NCI-H2171 treated with DMSO at 0.1 percent for 48 hours (cell line): ENCODE results near the gene GFPT2.

ENCODE experiments used
- DNase-seq: peaks from one replicate; lab custom pipeline; 2025; lab: John Stamatoyannopoulos, UW

The GFPT2 gene

DNA sequence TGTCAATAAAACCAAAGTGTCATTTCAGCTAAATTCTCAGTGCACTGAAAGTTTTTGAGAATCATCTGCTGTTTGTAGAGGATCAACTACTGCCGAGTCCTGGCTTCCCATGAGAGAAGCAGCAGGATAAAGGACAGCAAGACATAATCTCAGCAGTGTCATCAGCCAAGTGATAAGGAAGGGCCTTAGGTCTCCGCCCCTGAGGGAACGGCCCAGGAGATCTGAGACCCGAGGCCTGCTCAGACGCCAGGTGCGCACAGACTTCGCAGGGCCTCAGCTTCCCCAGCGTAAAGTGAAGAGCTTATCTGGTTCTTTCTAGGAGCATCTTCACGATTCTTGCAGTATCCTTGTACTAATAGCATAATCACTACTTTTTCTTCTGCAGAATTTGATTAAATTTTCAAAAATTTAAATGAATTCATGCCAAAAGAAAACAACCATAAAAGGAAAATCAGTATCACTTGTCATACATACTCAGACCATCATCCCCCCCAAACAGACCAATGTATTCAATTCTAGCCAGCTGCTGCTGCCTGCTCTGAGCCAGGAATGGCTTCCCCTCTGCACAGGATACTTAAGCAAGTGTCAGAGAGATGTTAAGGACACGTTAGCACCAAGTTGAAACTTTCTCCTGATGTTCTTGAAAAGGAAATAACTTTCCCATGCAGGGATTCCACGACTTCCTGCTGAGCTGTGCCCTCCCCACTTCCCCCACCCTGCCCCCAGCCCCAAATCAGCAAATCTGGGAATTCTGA lies 2.2 kb downstream of the GFPT2 start:
- no peak for DNase-seq

DNA sequence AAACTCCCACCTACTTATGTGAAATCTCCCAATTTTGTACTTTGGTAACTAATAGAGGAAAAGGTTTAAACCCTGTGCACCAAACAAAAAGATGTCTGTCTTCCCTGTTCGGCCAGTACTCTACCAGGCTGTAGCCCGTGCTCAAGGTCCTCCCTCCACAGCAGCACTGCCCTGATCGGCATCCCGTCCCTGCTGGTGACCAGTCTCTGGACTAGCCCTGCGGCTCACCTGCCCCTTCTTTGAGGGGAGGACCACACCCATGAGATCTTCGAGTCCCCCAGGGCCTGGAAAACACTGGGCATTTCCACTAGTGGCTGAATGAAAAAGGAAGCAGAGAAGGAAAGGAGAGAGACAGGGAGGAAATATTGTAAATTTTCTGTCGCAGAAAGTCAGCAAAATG lies 2.8 kb downstream of the GFPT2 start:
- DNase-seq: no peak

DNA sequence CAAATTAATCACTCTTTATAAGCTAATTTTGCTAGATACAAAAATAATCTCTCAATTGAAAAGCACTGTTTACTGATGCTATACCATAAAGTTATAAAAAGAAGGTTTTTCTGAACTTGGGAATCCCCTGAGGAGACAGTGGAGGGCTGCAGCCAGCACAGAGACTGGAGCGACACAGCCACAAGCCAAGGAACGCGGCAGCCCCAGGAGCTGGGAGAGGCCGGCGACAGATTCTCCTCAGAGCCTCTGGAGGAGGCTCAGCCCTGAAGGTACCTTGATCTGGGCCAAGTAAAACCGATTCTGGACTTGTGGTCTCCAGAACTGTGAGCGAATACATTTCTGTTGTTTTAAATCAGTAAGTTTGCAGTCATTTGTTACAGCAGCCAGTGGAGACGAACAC lies 3.7 kb downstream of the GFPT2 start:
- no peak for DNase-seq

GRCh38 chr5:180348336-180348735 lies 4.8 kb downstream of the GFPT2 start:
- no peak for DNase-seq

- no peak for DNase-seq
These were observed 5.4 kb downstream of the GFPT2 start for GRCh38 chr5:180347702-180348101.

DNA sequence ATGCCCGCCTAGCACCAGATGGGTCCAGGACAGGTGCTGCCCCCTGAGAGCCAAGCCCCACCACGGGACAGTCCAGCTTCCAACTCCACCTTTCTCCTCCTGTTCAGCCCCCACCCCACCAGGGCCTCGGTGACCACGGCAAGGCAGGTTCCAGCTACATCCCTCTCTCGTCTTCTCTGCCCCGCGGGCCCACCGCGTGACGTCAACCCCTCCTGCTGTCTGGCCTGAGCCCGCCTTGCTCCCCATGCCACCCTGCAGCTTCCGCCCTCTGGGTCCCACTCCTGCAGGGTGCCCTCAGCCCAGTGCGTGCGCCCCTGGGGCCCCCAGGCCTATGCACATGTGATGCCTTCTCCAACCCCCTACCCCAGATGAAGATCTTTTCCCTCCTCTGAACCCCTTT lies 6.8 kb downstream of the GFPT2 start:
- DNase-seq: no peak

- no peak for DNase-seq
These were observed 7.4 kb downstream of the GFPT2 start for GRCh38 chr5:180345781-180346180.

- DNase-seq: no peak
These were observed 8.0 kb downstream of the GFPT2 start for GRCh38 chr5:180345186-180345585.

DNA sequence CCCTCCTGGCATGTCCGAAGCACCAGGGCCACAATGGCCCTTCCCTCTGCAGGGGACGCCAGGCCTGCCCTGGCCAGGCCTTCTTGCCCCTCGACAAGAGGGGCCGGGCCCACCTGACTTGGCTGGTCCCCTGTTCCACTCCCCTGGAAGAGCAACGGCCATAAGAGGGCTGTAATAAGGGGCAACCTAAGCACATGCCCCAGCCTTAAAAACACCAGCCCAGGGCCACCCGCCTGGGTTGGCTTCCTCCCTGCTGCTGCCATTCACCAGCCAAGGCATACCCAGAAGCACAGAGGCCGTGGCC lies 8.5 kb downstream of the GFPT2 start:
- DNase-seq: no peak

GRCh38 chr5:180343831-180344695 lies 9.1 kb downstream of the GFPT2 start:
- DNase-seq: no peak

DNA sequence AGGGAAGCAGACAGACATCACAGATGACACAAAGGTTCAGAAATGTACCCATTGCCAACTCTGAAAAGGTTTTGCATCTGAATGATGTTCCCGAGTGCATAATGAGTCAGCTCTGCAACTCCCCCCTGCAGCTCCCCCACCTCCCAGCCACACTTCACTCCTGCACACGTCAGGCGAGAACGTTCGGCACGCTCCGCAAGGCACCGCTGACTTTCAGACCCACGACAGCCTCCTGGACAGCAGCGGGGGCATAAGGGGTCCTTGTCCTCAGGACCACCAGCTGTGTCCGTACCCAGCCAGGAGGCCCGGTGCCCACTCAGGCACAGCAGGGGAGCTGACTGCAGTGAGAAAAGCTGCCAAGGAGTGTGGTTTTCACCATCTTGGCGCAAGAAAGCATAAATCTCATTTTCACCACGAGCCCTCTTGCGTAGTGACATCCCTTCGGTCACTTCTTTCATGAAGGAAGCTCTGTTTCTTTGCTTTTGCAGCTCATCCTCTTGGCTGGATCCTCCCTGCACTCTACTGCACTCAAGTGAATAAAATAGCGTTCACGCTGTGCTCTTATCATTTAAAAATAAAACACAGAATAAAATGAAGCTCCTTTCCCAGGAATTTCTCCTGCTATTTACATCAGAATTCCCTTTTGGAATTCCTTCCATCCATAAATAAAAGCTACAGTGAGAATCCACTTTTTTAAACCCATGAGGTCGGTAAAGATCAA lies 9.9 kb downstream of the GFPT2 start:
- no peak for DNase-seq

DNA sequence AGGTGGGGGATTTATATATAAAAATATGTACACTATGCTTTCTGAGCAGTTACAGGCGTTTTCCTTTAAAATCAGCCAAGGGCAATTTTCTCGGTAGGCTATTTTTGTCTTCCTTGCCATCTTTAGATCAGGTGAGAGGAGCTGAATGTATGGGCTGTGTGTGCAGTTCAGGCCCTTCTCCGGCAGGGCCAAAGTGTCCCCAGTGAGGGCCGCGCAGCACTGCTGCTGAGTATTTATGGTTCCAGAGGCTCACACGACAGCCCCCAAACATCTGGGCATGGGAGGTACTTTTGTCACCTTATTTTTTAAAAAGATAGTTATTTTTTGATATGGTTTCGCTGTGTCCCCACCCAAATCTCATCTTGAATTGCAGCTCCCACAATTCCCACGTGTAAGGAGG lies 11.5 kb downstream of the GFPT2 start:
- DNase-seq: no peak

GRCh38 chr5:180340856-180341255 lies 12.3 kb downstream of the GFPT2 start:
- DNase-seq: no peak

DNA sequence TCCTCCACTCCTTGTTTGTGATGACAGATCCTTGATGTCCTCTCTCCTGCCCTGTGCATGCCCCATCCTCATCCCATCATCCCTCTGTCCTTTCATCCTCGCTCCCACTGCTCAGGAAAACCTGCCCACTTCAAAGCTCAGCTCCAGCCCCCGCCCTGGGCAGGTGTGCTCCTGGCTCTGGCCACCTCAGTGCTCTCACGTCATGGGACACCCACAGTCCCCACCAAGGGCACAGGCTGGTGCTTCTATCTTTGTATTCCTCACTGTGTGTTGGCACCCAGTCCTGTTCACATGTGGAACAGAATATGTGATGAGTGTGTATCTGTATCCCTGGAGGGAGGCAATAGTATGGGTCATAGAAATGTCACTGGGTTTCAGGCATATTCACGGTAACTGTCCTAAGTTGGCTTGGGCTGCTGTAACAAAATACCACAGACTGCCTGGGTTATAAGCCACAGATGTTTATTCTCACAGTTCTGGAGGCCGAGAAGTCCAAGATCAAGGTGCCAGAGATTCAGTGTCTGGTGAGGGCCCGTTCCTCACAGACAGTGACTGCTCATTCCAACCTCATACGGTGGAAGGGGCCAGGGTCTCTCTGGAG lies 13.5 kb downstream of the GFPT2 start:
- DNase-seq: no peak

DNA sequence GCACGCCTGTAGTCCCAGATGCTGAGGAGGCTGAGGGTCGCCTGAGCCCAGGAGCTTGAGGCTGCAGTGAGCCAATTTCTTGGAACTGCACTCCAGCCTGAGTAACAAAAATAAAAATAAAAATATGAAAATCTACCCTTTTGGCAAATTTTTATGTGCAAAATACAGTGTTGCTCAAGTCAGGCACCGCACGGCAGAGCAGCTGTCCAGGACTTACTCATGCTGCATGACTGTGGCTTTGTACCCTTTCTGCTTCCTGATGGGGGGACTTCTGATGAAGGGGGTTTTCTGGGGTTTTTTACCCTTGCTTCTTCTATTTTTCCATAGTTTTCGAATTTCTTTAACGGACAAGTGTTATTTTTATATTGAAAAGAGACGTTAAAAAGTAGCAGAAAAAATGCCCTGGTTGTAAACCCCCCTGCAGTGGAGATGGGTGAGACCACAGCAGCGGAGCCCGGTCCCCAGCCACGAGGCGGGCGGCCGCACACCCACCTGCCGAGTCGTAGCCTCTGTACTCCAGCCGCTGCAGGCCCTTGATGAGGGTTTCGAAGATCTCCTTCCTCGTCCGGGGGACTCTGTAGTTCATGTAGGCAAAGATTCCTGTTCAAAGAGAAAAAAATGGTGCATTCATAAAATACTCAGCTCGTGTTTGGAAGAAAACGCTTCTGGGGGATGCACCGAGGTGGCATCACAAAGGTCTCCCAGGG lies 15.0 kb downstream of the GFPT2 start:
- DNase-seq: no peak

GRCh38 chr5:180336234-180337020 lies 16.7 kb downstream of the GFPT2 start:
- DNase-seq: no peak

DNA sequence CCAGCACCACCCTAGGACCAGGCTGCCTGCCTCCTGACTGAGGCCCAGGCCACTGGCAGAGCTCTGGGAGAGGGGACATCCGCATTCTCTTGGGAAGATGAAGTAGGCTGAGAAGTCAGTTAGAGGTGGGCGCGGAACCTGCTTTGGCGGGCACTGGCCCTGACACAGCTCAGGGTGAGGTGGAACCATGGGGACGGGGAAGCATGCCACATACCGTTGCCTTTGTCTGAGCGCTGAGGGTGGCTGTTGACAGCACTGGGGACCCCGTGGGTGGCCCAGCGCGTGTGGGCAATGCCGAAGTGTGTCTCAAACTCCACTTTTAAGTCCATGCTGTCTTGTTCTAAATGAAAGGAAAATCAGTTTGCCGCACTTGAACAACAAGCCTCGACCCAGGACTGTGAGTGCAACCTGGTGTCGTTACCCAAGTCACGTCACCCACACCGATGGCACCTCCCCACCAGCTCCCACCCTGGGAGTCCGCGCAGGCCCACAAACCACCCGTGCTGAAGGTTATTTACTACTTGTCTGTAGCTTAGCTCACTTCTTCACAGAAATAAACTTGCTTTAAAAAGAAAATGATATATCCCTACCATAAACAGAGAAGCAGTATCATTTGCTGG lies 17.4 kb downstream of the GFPT2 start:
- DNase-seq: no peak

DNA sequence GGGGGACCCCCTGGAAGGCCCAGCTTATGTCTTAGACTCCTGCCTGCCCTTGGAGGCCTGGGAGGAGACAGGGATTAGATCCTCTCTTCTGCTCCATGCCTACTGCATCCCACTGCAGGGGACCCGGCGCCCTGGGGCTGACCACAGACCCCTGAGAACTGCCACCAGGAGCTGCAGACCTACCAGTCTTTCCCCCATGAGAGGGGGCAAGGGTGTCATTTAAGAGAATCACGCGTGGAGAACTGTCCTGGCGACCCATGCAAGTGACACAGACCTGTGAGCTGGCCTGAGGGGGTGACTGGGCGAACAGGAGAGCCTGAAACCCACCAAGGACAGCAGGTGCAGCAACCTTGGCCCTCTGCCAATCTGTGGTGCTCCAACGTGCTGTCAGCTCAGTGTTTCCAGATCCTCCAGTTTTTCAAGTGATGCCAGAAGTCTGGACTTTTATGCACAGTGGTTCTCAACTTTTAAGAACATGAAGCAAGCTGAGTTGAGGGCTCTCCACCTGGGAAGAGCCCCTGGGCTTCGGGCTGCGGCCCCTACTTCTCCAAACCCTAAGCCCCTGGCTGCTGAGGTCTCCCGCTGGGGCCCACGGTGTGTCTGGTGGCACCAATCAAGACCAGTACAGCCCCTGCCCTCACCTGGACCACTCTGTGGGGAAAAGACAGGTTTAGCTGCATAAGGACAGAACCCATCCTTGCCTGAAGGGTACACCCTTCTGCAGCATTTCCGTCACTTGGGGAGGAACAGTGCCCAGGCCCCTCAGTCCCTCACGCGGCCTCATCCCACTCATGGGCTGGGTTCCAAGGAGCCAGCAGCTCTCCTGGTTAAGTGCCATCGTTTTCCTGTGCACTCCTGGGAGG lies 18.2 kb downstream of the GFPT2 start:
- DNase-seq: no peak

DNA sequence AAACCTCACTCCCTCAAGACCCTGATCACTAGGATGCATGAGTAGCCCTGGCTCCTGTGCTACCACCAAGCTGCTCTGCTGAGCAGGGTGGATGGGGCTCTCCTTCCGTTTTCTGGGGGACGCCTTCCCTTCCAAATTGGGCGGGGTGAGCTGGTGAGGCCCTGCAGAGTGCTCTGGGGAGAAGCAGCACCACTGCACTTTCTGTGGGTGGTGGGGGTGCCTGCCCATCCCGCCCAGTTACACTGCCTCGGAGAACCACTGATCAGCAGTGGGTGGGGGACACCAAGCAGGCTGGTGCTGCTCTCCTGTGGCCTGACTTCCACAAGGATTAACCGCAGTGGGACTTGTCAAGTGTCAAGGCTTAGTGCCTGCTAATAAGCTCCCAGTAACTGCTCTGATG lies 19.0 kb downstream of the GFPT2 start:
- DNase-seq: no peak

- no peak for DNase-seq
These were observed 19.5 kb downstream of the GFPT2 start for GRCh38 chr5:180333661-180334060.
